LoVo (cell line): ENCODE data around the gene PDZD11.
A peak's percentile ranks its signal among the peaks of the same experiment; 100 is the strongest.
"Not testable (repeated sequence)": the region's sequence is repeated elsewhere in the genome, so short reads cannot be mapped to it uniquely, and the experiment has no call there.

Experiments used
- DNase-seq: peaks from one replicate; pipeline ENCODE4 v3.0.0-alpha.2; 2016; ENCODE audit warnings: low spot score

Gene PDZD11

DNA sequence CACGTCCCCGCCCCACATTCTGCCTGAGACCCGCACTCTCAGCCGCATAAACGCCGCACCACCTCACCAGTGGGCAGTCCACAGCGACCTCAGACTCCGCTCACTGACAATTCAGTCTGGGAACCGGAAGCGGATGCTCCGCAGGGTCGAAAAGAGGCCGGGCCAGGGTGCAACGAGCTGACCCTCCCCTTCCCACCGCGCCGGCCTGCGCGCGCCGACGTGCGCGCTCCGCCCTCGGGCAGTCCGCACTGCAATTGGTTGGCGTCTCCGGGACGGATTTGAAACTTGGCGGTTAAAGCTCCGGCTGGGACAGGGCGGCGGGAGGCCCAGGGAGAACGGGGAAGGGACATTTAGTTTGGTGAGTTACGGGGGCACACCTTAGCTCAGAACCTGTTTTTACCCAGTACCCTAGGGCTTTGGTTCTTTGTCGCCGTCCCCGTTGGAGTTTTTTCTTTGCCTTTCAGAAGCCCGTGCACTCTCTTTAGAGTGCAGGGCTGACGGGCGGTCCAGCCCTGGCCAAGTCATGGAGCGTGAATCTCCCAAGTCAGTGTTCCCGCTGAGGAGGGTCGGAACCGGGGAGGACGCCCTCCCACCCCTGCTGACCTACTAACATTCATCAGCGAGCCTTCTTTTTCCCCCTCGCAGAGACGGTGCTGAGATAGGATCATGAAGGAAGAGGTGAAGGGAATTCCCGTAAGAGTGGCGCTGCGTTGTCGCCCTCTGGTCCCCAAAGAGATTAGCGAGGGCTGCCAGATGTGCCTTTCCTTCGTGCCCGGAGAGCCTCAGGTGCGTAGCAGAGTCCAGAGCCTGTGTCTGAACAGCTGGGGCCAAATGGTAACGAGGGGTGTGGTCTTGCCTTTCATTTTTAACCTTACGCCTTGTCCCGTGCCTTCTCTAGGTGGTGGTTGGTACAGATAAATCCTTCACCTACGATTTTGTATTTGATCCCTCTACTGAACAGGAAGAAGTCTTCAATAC is at the start of gene PDZD11, which contains the start of gene KIF4A:
Gene PDZD11 (minus strand): TSS at position 135 of the 978 bp plus-strand sequence. CDS start 586 bp downstream, outside the sequence.
Gene KIF4A (plus strand): TSS at position 312 of the 978 bp plus-strand sequence. CDS start 355 bp downstream, at position 667.
- peak; percentile 77 for DNase-seq

GRCh38 chrX:70338290-70338689 is 48.6 kb upstream of the PDZD11 start:
- DNase-seq: no peak

GRCh38 chrX:70336767-70337166 is 47.0 kb upstream of the PDZD11 start:
- no peak for DNase-seq

DNA sequence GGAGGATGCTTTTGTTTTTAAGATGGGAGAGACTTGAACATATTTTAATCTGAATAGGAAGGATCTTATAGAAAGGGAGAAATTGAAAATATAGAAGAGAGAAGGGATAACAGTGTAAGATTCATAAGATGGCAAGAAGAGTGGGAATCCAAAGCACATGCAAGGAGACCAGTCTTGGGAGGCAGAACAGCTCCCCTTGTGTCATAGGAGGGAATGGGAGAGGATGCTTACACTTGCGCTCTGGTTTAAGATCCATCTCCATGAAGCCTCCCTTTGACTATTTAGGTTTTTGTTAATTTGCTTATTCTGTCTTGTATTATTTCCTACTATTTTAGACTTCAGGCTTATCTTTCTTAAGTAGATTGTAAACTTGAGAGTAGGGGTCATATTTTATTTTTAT is 42.9 kb upstream of the PDZD11 start:
- DNase-seq: no peak

GRCh38 chrX:70331161-70331560 is 41.4 kb upstream of the PDZD11 start:
- DNase-seq: no peak

DNA sequence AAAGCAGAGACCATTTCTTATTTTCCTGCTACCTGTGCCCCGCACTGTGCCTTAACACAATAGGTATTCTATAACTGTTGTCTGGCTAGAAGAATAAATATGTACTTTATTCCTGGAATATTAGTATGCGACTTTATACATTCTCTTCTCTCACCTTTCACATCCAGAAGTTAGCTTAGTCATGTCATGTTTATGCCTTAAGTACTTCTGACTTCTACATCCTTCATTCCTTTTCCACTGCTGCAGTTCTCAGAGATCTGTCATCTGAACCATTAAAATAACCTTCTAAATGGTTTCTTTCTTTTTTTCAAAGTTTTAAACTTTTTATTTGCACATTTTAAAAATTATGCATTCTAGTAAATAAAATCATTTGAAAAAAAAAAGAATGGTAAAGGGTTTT is 34.6 kb upstream of the PDZD11 start:
- DNase-seq: no peak

- not testable (repeated sequence) for DNase-seq
Measured at GRCh38 chrX:70323628-70324027, 33.9 kb upstream of the PDZD11 start.

DNA sequence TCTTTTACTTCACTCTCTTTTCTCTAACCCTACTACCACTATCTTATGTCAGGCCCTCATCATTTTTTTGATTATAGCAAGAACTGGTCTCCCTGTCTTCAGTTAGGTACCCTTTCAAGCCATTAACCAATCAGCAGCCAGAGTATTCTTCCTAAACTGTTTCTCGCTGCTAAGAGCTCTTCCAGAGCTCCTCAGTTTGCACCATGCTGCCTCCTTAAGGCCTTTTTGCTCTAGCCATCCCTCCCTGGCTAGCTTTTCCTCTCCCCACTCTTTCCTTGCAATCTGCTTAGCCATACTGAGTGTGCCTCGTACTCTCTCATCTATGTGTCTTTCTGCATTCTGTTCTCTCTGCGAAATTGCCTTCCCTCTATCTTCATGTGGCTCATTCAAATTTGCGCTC is 33.1 kb upstream of the PDZD11 start:
- DNase-seq: no peak

DNA sequence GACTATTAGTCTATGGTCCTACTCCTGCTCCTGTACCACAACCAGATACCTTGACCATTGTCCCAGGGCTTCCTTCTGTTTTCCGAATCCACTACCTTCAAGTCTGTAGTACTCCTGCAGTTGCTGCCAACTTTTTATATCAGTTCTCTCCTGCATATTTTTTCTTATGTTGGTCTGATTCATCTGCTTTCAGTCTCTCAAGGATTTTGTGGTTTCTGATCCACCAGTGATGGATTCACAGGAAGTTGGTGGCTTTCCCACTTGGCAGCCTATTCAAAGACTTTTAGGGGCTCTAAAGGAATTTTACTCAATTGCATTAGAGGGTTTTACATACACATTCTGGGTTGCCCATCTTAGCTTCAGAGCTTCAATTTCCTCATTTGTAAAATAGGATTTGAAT is 23.8 kb upstream of the PDZD11 start:
- no peak for DNase-seq

DNA sequence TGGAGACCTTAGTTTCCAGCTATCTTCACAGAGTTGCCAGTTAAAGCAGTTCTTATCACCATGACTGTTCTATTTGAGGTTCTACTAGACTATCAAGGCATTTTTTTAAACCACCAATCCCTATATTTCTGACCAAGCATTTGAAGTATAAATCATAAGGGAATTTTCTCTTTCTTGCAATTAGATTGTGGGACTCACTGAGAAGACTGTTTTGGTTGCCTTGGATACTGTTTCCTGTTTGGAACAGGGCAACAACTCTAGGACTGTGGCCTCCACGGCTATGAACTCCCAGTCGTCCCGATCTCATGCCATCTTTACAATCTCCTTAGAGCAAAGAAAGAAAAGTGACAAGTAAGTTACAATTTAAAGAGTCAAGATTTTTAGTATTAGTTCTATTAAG is 12.0 kb upstream of the PDZD11 start:
- no peak for DNase-seq

- no peak for DNase-seq
Measured at GRCh38 chrX:70293621-70294020, 3.9 kb upstream of the PDZD11 start.

- DNase-seq: no peak
Measured at GRCh38 chrX:70292788-70293187, 3.1 kb upstream of the PDZD11 start.

GRCh38 chrX:70289168-70289792 is 447 bp downstream of the PDZD11 start:
- no peak for DNase-seq

- no peak for DNase-seq
Measured at GRCh38 chrX:70281951-70282350, 7.8 kb downstream of the PDZD11 start, which contains the start of gene RAB41. TSS of gene RAB41 (plus strand) at chrX:70282172. CDS start at chrX:70282218, 46 bp downstream.

- DNase-seq: no peak
Measured at GRCh38 chrX:70280573-70280972, 9.2 kb downstream of the PDZD11 start.

DNA sequence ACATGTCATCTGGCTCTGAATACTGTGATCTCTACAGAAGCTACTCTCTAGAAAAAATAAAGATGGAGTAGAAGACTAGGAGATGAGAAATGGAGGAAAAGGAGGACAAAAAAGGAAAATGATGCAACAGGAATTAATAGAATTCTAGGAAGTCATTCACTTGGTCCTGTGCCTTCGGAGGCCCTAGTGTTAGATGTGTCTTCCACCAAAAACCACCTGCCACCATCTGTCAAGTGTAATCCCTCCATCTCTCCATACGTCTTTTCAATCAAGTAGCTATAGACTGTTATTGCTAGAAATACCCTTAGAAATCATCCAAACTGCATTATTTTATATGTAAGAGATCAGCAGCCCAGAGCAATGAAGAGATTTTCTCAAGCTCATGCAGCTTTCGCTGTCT is 10.6 kb downstream of the PDZD11 start:
- DNase-seq: no peak

DNA sequence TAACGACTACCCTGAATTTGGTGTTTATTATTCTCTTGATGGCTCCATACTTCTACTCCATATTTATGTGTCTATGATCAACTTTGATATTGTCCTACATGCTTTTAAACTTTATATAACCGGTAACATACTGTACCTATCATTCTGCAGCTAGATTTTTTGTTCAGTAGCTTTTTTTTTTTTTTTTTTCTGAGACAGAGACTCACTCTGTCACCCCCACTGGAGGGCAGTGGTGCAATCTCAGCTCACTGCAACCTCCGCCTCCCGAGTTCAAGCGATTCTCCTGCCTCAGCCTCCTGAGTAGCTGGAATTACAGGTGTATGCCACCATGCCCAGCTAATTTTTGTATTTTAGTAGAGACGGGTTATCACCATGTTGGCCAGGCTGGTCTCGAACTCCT is 15.7 kb downstream of the PDZD11 start:
- DNase-seq: not testable (repeated sequence)

- DNase-seq: no peak
Measured at GRCh38 chrX:70268034-70268433, 21.7 kb downstream of the PDZD11 start, which contains the start of gene ARR3. TSS of gene ARR3 (plus strand) at chrX:70268334. CDS start at chrX:70269386, 1,052 bp downstream.

DNA sequence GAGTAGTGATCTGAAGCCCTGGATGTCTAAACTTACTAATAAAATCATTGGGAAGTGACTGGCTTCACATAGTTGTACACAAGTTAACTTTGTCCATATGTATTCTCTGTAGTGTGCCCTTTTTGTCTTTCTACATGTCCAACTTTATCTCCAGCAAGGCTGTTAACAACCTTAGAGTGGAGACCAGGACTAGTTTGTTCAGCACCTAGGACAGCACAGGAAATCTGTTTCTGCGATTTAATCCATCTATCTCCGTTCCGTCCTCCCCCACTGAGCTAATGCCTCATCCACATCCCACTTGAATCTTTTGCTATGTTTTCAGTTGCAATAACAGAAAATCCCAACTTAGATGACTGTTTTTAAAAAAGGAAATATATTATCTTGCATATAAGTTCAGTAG is 24.9 kb downstream of the PDZD11 start:
- DNase-seq: no peak

GRCh38 chrX:70262952-70263567 is 26.7 kb downstream of the PDZD11 start:
- DNase-seq: peak; percentile 26

- no peak for DNase-seq
Measured at GRCh38 chrX:70260104-70260503, 29.6 kb downstream of the PDZD11 start, which contains the start of gene P2RY4. TSS of gene P2RY4 (minus strand) at chrX:70260204. CDS start at chrX:70259624, 580 bp downstream.
